Ishikawa (cell line): ENCODE measurements around the gene NARF.
A peak's percentile ranks its signal among the peaks of the same experiment; 100 is the strongest.

Experiments used
- EGR1 ChIP-seq: IDR thresholded peaks from 2 replicates; pipeline ENCODE4 v1.6.1; 2012
- EP300 ChIP-seq: IDR thresholded peaks from 2 replicates; pipeline ENCODE4 v1.6.1; 2012; ENCODE audit warnings: borderline replicate concordance
- FOXM1 ChIP-seq: IDR thresholded peaks from 2 replicates; pipeline ENCODE4 v1.6.1; 2012; ENCODE audit warnings: low read depth, borderline replicate concordance
- MAX ChIP-seq: IDR thresholded peaks from 2 replicates; pipeline ENCODE4 v1.6.1; 2012
- NFIC ChIP-seq: IDR thresholded peaks from 2 replicates; pipeline ENCODE4 v1.6.1; 2012
- RAD21 ChIP-seq: IDR thresholded peaks from 2 replicates; pipeline ENCODE4 v1.6.1; 2012; ENCODE audit warnings: low read depth
- REST ChIP-seq: IDR thresholded peaks from 2 replicates; pipeline ENCODE4 v1.6.1; 2012; ENCODE audit warnings: low read depth, mild to moderate bottlenecking
- TAF1 ChIP-seq: IDR thresholded peaks from 2 replicates; pipeline ENCODE4 v1.6.1; 2012; ENCODE audit warnings: low read depth, mild to moderate bottlenecking
- TCF12 ChIP-seq: IDR thresholded peaks from 2 replicates; pipeline ENCODE4 v1.6.1; 2012; ENCODE audit warnings: low read depth
- USF1 ChIP-seq: IDR thresholded peaks from 2 replicates; pipeline ENCODE4 v1.6.1; 2012
- YY1 ChIP-seq: IDR thresholded peaks from 2 replicates; pipeline ENCODE4 v1.6.1; 2012; ENCODE audit warnings: low read depth
- ZBTB7A ChIP-seq: IDR thresholded peaks from 2 replicates; pipeline ENCODE4 v1.6.1; 2012; ENCODE audit warnings: low read depth

GRCh38 chr17:82497483-82498405 lies 39.2 kb downstream of the NARF start:
- TF ChIP-seq REST = no peak
- no peak for TF ChIP-seq YY1
- no peak; the same call in 1 of the 2 replicates for TF ChIP-seq USF1
- no peak for TF ChIP-seq RAD21
- TF ChIP-seq TAF1 = no peak; the same call in 1 of the 2 replicates
- peak; percentile 91 for TF ChIP-seq MAX
- TF ChIP-seq NFIC = no peak
- no peak for TF ChIP-seq EP300
- no peak for TF ChIP-seq FOXM1
- peak; percentile 23; the same call in 1 of the 2 replicates for TF ChIP-seq TCF12
- no peak for TF ChIP-seq EGR1
- TF ChIP-seq ZBTB7A = no peak
